Superior temporal gyrus (tissue), 1 donor: Measurements from ENCODE around the gene PTPN14.

Experiments used
- DNase-seq: peaks from one replicate; pipeline ENCODE4 v3.0.0-alpha.2; 2016; ENCODE audit errors: extremely low spot score

Gene PTPN14

GRCh38 chr1:214427871-214428277 is 123.5 kb downstream of the PTPN14 start:
- DNase-seq = no peak

GRCh38 chr1:214426426-214426812 is 125.0 kb downstream of the PTPN14 start:
- DNase-seq = no peak

GRCh38 chr1:214425716-214426425 is 125.5 kb downstream of the PTPN14 start:
- no peak for DNase-seq

- DNase-seq = no peak
Measured at GRCh38 chr1:214425101-214425500, 126.3 kb downstream of the PTPN14 start.

- DNase-seq = no peak
Measured at GRCh38 chr1:214423045-214423444, 128.4 kb downstream of the PTPN14 start.

GRCh38 chr1:214422137-214422671 is 129.2 kb downstream of the PTPN14 start:
- DNase-seq = no peak

GRCh38 chr1:214420833-214421232 is 130.6 kb downstream of the PTPN14 start:
- DNase-seq = no peak

GRCh38 chr1:214420341-214420740 is 131.1 kb downstream of the PTPN14 start:
- no peak for DNase-seq

GRCh38 chr1:214419650-214420049 is 131.8 kb downstream of the PTPN14 start:
- no peak for DNase-seq

- DNase-seq = no peak
Measured at GRCh38 chr1:214418391-214418790, 133.0 kb downstream of the PTPN14 start.

GRCh38 chr1:214417545-214418210 is 133.7 kb downstream of the PTPN14 start:
- no peak for DNase-seq

GRCh38 chr1:214416858-214417257 is 134.5 kb downstream of the PTPN14 start:
- DNase-seq = no peak

GRCh38 chr1:214416417-214416816 is 135.0 kb downstream of the PTPN14 start:
- peak; percentile 77 for DNase-seq

GRCh38 chr1:214415131-214415530 is 136.3 kb downstream of the PTPN14 start:
- no peak for DNase-seq

- no peak for DNase-seq
Measured at GRCh38 chr1:214414691-214415090, 136.7 kb downstream of the PTPN14 start.

GRCh38 chr1:214413315-214413714 is 138.1 kb downstream of the PTPN14 start:
- DNase-seq = no peak

- no peak for DNase-seq
Measured at GRCh38 chr1:214404571-214405213, 146.7 kb downstream of the PTPN14 start.

GRCh38 chr1:214404154-214404553 is 147.2 kb downstream of the PTPN14 start:
- DNase-seq = no peak

GRCh38 chr1:214403431-214403830 is 148.0 kb downstream of the PTPN14 start:
- DNase-seq = no peak

- DNase-seq = no peak
Measured at GRCh38 chr1:214402613-214403083, 148.8 kb downstream of the PTPN14 start.

GRCh38 chr1:214401666-214402065 is 149.7 kb downstream of the PTPN14 start:
- no peak for DNase-seq

GRCh38 chr1:214400131-214400530 is 151.3 kb downstream of the PTPN14 start:
- DNase-seq = no peak

- no peak for DNase-seq
Measured at GRCh38 chr1:214398490-214398889, 152.9 kb downstream of the PTPN14 start.
